ENCODE results near the gene ZSCAN5B. TPM values are rescaled to one million over a fixed set of nuclear protein-coding genes. Genes with fewer than 3 reads are reported as not detected.

ZSCAN5B gene
- total RNA-seq, 4 donors from 2014 or later = not detected

DNA sequence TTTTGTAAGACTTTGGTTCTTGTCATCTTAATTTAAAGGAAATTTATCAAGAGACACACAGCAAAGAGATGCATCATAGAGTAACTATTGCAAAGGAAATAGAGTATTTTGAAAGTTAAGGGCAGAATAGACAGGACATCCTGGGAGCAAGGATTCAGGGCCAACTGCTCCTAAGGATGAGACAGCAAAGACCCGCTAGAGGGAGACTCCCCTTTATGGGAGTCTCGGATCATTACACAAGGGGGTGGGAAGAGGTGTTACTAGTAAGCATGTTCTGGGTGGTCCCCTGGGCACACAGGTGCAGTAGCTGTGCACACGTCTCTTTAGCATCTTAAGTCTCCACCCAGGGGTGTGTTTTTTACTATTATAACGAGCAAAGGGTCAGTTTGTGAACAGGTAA lies 14.1 kb upstream of the ZSCAN5B start:
- TF ChIP-seq, protein P1, sequence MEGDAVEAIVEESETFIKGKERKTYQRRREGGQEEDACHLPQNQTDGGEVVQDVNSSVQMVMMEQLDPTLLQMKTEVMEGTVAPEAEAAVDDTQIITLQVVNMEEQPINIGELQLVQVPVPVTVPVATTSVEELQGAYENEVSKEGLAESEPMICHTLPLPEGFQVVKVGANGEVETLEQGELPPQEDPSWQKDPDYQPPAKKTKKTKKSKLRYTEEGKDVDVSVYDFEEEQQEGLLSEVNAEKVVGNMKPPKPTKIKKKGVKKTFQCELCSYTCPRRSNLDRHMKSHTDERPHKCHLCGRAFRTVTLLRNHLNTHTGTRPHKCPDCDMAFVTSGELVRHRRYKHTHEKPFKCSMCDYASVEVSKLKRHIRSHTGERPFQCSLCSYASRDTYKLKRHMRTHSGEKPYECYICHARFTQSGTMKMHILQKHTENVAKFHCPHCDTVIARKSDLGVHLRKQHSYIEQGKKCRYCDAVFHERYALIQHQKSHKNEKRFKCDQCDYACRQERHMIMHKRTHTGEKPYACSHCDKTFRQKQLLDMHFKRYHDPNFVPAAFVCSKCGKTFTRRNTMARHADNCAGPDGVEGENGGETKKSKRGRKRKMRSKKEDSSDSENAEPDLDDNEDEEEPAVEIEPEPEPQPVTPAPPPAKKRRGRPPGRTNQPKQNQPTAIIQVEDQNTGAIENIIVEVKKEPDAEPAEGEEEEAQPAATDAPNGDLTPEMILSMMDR (IDR thresholded peaks at IDR 0.05; ENCODE audit: low read depth) = no peak

DNA sequence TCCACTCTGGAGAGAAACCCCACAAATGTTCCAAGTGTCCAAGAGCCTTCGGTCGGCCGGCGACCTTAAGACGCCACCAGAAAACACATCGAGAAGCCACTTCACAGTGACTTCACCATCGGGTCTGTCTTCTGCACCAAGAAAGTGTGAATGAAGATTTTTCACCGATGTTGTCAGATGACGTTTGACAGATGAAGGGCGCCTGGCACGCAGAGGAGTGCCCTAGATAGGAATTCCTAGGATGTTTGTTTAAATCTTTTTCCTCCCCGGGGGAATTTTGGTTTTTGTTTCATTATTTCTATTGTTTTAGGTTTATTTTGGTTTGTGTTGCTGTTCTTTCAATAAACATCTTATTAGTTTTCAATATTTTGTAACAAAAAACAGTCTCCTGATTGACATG lies 11.5 kb upstream of the ZSCAN5B start:
- TF ChIP-seq, protein P1 (IDR thresholded peaks at IDR 0.05; ENCODE audit: low read depth) = no peak

DNA sequence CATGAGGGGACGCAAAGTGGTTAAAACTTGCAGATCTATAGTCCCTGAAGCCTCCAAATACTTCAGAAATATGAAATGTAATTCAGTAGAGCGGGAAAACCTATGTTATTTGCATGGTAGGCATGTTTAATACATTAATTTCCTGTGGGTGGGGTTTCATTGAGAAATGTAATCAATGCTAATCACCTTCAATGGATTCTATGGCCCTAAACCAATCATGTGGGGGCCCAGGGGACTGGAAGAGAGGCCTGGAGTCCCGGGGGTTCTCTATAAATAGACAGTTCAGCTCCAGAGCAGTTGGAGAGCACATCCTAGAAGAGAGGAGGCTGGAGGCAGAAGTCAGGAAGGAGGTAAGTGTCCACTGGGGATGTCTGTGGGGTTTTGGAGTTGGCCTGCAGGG lies 4.4 kb upstream of the ZSCAN5B start, which contains the start of gene ZSCAN5C:
Gene ZSCAN5C (plus strand): TSS at position 301 of the 400 bp plus-strand sequence. CDS start 3,641 bp downstream, outside the sequence.
- TF ChIP-seq, protein P1 (IDR thresholded peaks at IDR 0.05; ENCODE audit: low read depth) = no peak

DNA sequence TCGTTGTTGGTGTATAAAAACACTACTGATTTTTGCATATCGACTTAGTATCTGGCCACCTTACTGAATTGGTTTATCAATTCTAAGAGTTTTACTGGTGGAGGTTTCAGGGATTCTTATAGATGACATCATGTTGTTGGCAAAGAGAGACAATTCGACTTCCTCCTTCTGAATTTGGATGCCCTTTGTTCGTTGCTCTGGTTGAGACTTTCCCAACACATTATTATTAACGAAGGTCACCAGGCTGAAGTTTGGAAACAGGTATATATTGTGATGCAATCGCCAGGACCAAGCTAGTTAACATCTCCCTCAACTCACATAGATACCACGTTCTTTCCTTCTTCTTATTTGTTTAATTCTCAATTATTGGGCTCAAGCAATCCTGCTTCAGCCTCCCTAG lies 2.1 kb upstream of the ZSCAN5B start:
- TF ChIP-seq, protein P1 (IDR thresholded peaks at IDR 0.05; ENCODE audit: low read depth) = no peak

DNA sequence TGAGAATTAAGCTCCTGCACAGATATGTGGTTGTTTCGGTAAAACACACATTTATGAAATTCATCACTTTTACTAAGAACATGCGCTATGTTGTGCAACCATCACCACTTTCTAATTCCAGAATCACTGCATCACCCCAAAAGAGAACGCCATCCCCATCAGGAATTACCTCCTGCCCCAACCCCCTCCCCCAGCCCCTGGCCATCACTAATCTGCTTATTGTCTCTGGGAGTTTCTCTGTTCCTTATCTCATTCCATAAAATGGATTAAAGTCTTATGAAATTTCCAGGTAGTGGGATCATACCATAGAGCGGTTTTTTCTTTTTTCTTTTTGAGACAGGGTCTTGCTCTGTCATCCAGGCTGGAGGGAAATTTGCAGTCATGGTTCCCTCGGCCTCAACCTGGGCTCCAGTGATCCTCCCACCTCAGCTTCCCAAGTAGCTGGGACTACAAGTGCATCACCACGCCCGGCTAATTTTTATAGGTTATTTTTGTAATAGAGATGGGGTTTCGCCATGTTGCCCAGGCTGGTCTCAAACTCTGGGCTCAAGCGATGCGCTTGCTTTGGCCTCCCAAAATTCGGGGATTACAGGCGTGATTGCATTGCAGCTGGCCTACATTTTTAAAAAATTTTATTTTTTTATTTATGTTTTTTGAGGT lies 3.5 kb downstream of the ZSCAN5B start:
- TF ChIP-seq, protein P1 (IDR thresholded peaks at IDR 0.05; ENCODE audit: low read depth) = no peak

DNA sequence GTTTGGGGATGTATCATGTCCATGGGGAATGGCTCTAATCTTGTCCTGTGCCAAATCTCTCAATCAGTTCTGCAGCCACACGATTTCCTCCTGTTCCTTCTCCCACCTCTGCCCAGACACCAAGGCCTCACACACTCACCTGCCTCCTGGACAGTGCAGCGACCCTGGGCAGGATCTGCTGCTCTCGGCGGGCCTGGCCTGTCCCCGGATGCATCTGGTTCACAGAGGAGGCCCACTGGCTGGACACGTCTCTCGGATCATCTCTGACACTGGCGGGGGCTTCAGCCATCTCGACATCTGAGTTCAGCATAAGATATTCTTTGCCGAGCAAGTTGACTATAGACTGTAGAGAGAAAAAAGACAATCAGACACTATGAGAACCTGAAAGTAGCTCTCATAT lies 5.9 kb downstream of the ZSCAN5B start:
- TF ChIP-seq, protein P1 (IDR thresholded peaks at IDR 0.05; ENCODE audit: low read depth) = no peak

DNA sequence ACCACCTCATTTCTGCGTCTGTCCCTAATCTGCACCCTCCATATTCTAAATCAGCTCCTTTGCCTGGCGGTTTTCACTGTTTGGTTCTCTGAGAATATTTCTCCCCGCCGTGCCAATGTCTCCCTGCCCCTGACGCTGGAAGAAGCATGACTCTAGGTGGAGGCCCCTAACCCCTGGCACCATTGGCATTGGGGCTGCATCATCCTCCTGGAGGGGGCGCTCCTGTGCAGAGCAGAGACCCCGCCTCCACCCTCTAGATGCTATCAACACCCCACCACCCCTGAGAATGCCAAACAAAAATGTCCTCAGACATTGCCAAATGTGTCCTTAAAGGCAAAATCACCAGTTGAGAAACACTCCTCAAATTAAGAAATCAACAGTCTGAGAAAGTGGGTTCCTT lies 6.5 kb downstream of the ZSCAN5B start:
- TF ChIP-seq, protein P1 (IDR thresholded peaks at IDR 0.05; ENCODE audit: low read depth) = no peak

Data from subcutaneous adipose tissue (tissue), 4 donors.